ENCODE measurements around the gene MRPL24. TPM values are rescaled to one million over a fixed set of nuclear protein-coding genes. Genes with fewer than 3 reads are reported as not detected.

MRPL24 gene
- total RNA-seq, 2 donors from 2014 or later, result 58.8 to 67.0 TPM

- Mint-ChIP-seq H3K27ac (peak overlapping the region; percentile 88), H3K4me3 (peak overlapping the region; percentile 98), H3K4me1 (peaks cover 32% of the 10 kb centered on the region), H3K27me3 (no peaks in the 10 kb centered on the region), H3K9me3 (no peaks in the 10 kb centered on the region), H3K36me3 (ENCODE audit: low read depth) (peaks cover 94% of the 10 kb centered on the region)
- ATAC-seq (replicated peaks), result no peak
These were observed 1.9 kb upstream of the MRPL24 start for GRCh38 chr1:156742801-156743200.

DNA sequence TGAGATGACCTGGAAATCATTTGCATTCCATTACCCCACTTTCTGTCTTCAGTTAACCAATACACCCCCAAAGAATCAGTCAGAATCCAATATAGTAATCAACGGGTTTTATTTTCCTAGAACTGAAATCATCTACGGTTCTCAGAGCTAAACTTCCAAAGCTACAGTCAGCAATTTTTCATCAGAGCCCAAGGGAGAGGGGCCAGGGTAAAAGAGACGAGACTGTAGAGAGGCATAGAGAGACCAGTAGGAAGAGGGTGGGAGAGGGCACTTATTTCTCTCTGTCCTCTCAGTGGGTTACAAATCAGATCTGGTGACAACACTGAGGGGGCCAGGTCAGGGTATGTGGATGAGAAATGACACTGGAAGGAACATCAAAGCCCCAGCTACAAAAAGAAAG lies 1.1 kb upstream of the MRPL24 start:
- peak; percentile 23 for ATAC-seq (replicated peaks)
- Mint-ChIP-seq H3K4me3 (peak overlapping the region; percentile 98), H3K9me3 (no peaks in the 10 kb centered on the region), H3K4me1 (peaks cover 32% of the 10 kb centered on the region), H3K27me3 (no peaks in the 10 kb centered on the region), H3K27ac (peak overlapping the region; percentile 88), H3K36me3 (ENCODE audit: low read depth) (peaks cover 94% of the 10 kb centered on the region)

DNA sequence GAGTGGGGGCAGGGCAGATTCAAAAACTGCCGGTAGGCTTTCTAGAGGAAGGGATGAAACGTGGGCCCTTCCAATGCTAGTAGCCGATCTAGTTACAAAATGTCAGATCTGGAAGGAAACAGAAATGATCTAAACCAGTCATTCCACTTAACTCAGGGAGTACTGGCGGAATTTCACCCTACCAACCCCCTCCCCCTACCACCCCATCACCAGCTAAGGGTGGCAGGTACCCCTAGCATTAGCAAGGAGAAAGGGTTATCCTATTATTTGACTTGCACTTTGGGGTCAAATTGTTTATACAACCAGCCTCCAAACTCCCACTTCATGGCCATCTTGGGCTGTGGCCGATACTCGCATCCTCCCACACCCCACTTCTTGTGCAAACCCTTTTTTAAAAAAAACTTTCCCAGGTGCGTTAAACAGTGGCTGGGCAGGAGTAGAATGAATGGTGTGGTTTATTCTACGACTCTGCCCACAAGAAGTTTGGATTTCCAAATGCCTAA lies 644 bp upstream of the MRPL24 start:
- Mint-ChIP-seq H3K27me3 (no peaks in the 10 kb centered on the region), H3K9me3 (no peaks in the 10 kb centered on the region), H3K27ac (peak overlapping the region; percentile 88), H3K36me3 (ENCODE audit: low read depth) (peaks cover 92% of the 10 kb centered on the region), H3K4me3 (peak overlapping the region; percentile 98), H3K4me1 (peaks cover 32% of the 10 kb centered on the region)
- ATAC-seq (replicated peaks), result peak; percentile 43

- no peaks in the 10 kb centered on the region for H3K27me3 Mint-ChIP-seq
- H3K36me3 Mint-ChIP-seq (ENCODE audit: low read depth), result peaks cover 91% of the 10 kb centered on the region
- peak overlapping the region; percentile 88 for H3K27ac Mint-ChIP-seq
- peaks cover 22% of the 10 kb centered on the region for H3K4me1 Mint-ChIP-seq
- no peak for ATAC-seq (replicated peaks)
- H3K9me3 Mint-ChIP-seq, result no peaks in the 10 kb centered on the region
- peak overlapping the region; percentile 98 for H3K4me3 Mint-ChIP-seq
These were observed 599 bp downstream of the MRPL24 start for GRCh38 chr1:156740237-156740740.

- Mint-ChIP-seq H3K27me3 (no peaks in the 10 kb centered on the region), H3K27ac (peak overlapping the region; percentile 56), H3K4me1 (peaks cover 17% of the 10 kb centered on the region), H3K36me3 (ENCODE audit: low read depth) (peaks cover 81% of the 10 kb centered on the region), H3K9me3 (no peaks in the 10 kb centered on the region), H3K4me3 (peak overlapping the region; percentile 98)
- ATAC-seq (replicated peaks), result no peak
These were observed 2.0 kb downstream of the MRPL24 start for GRCh38 chr1:156738916-156739315.

DNA sequence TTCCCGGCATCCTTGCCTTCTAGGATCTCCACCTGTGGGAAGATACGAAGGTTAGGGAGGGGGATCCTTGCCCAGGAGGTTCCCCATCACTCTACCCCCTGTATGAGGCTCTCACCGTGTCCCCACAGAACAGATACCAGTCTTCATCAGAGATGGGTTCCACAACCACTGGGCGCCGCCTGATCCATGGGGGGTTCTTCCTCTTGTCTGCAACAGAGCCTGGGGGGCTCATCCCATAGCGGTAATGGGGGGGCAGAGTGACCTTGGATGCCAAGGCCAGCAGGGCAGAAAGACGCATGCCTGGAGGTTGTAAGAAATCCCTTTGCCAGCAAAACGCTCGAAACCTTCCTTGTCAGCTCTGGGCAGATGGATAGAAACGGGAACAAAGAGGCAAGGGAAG lies 2.5 kb downstream of the MRPL24 start:
- Mint-ChIP-seq H3K27me3 (no peaks in the 10 kb centered on the region), H3K36me3 (ENCODE audit: low read depth) (peaks cover 79% of the 10 kb centered on the region), H3K4me1 (peaks cover 14% of the 10 kb centered on the region), H3K27ac (peak overlapping the region; percentile 56), H3K9me3 (no peaks in the 10 kb centered on the region), H3K4me3 (peak overlapping the region; percentile 98)
- no peak for ATAC-seq (replicated peaks)

- Mint-ChIP-seq H3K4me1 (peaks cover 15% of the 10 kb centered on the region), H3K4me3 (no peak overlapping the region), H3K36me3 (ENCODE audit: low read depth) (peaks cover 49% of the 10 kb centered on the region), H3K27ac (no peak overlapping the region), H3K9me3 (no peaks in the 10 kb centered on the region), H3K27me3 (no peaks in the 10 kb centered on the region)
- ATAC-seq (replicated peaks), result no peak
These were observed 6.8 kb downstream of the MRPL24 start for GRCh38 chr1:156733989-156734584.

DNA sequence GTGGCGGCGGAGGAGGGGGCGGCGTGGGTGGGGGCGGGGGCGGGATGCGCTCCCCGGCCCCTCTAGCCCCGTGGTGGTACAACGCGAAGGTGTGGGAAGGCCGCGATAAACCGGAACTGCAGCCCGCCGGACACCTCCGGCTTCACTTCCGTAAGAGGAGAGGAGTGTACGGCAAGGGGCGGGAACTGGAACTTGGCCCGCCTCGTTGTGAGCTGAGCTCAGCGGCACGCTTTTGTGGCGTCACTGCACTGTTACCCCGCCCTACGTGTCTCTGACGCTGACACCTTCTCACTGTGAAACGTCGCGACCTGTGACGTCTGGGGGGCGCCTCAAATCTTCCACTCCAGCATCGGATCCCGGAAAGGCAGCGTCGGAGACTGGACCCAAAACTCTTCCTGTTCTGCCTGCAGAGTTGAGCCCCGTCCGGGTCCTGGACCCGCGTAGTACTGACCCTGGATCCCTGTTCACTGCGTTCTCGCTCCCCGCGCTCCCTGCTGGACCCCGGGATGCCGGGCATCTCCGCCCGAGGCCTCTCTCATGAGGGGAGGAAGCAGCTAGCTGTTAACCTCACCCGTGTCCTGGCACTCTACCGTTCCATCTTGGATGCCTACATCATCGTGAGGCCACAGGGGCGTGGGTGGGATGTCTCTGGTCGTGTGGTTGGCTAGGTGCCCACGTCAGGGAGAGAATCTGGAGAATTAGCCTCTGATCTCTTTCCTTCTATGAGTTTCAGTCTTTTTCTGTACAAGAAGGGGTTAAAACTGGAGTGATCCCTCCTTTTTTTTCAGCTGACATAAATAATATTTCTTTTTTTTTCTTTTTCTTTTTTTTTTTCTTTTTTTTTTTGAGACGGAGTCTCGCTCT lies 12.1 kb downstream of the MRPL24 start, which contains the start of gene ISG20L2:
ISG20L2 (minus strand) TSS at position 168 of the 864 bp plus-strand sequence. CDS start 1,114 bp downstream, outside the sequence.
- peaks cover 9% of the 10 kb centered on the region for H3K36me3 Mint-ChIP-seq (ENCODE audit: low read depth)
- no peak within 1 kb of the TSS for H3K4me3 Mint-ChIP-seq
- H3K9me3 Mint-ChIP-seq, result no peaks in the 10 kb centered on the region
- no peaks in the 10 kb centered on the region for H3K27me3 Mint-ChIP-seq
- ATAC-seq (replicated peaks), result peak; percentile 95
- peaks cover 22% of the 10 kb centered on the region for H3K4me1 Mint-ChIP-seq
- H3K27ac Mint-ChIP-seq, result no peak within 1 kb of the TSS

GRCh38 chr1:156727926-156728598 lies 12.8 kb downstream of the MRPL24 start, which contains the start of gene METTL25B:
Gene METTL25B (plus strand): TSS chr1:156728469. CDS start chr1:156729105, 636 bp downstream.
- Mint-ChIP-seq H3K4me3 (no peak within 1 kb of the TSS), H3K9me3 (no peaks in the 10 kb centered on the region), H3K36me3 (ENCODE audit: low read depth) (peaks cover 5% of the 10 kb centered on the region), H3K4me1 (peaks cover 27% of the 10 kb centered on the region), H3K27me3 (no peaks in the 10 kb centered on the region), H3K27ac (no peak within 1 kb of the TSS)
- peak; percentile 74 for ATAC-seq (replicated peaks)

- no peaks in the 10 kb centered on the region for H3K9me3 Mint-ChIP-seq
- H3K4me3 Mint-ChIP-seq, result no peak overlapping the region
- no peaks in the 10 kb centered on the region for H3K36me3 Mint-ChIP-seq (ENCODE audit: low read depth)
- no peaks in the 10 kb centered on the region for H3K27me3 Mint-ChIP-seq
- peaks cover 27% of the 10 kb centered on the region for H3K4me1 Mint-ChIP-seq
- ATAC-seq (replicated peaks), result no peak
- no peak overlapping the region for H3K27ac Mint-ChIP-seq
These were observed 13.4 kb downstream of the MRPL24 start for GRCh38 chr1:156727492-156727891.

GRCh38 chr1:156726549-156727226 lies 14.2 kb downstream of the MRPL24 start:
- Mint-ChIP-seq H3K27me3 (no peaks in the 10 kb centered on the region), H3K4me3 (no peak overlapping the region), H3K36me3 (ENCODE audit: low read depth) (no peaks in the 10 kb centered on the region), H3K9me3 (no peaks in the 10 kb centered on the region), H3K27ac (no peak overlapping the region), H3K4me1 (peaks cover 27% of the 10 kb centered on the region)
- no peak for ATAC-seq (replicated peaks)

DNA sequence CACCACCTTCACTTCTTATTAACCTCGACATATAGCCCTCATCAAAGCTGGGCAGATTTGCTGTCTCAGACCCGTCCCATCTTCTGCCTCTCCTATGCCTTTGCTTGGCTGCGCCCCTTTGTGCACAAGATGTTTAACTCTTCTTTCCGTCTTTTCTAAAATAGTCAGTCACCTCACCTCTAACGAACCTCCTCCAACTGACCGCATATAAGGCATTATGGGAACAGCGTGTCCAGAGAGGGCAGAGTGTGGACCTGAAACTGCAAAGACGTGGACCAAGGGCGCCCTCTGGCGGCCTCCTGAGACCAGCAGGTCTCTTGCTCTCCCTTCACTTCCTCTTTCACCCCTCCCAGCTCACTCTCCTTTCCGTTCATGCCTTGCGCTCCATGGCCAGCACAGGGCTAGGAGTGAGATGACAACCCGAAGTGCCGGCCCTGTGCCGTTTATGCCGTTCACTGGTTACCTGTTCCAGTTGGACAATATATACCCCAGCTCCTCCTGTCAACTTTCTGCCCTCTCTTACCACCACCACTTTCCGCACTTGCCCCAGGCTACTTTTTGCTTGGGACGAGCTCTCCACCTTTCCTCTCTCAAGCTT lies 15.1 kb downstream of the MRPL24 start:
- H3K9me3 Mint-ChIP-seq, result no peaks in the 10 kb centered on the region
- no peak overlapping the region for H3K27ac Mint-ChIP-seq

DNA sequence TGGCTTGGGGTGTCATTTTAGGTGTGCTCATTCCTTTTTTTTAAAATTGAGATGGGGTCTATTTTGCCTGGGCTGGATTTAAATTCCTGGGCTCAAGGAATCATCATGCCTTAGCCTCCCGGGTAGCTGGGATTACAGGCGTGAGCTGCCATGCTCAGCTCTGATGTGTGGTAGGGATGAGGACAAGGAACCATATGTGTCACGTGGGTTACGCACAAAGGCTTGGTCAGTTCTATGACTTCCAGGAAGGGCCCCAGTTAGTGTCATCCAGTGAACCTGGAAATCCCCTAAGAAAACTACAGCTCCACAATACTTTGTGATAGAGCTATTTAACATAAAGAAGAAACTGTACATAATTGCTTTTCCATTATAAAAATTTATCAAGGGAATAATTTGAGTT lies 19.4 kb downstream of the MRPL24 start:
- H3K36me3 Mint-ChIP-seq (ENCODE audit: low read depth), result peaks cover 8% of the 10 kb centered on the region
- peak; percentile 77 for ATAC-seq (replicated peaks)
- H3K4me1 Mint-ChIP-seq, result peaks cover 16% of the 10 kb centered on the region
- H3K27me3 Mint-ChIP-seq, result no peaks in the 10 kb centered on the region
- peak overlapping the region; percentile 41 for H3K4me3 Mint-ChIP-seq
- peak overlapping the region; percentile 81 for H3K27ac Mint-ChIP-seq
- no peaks in the 10 kb centered on the region for H3K9me3 Mint-ChIP-seq

More for the DNA sequence above, 15.1 kb downstream of the MRPL24 start:
- H3K27me3 Mint-ChIP-seq, result no peaks in the 10 kb centered on the region
- H3K36me3 Mint-ChIP-seq (ENCODE audit: low read depth), result no peaks in the 10 kb centered on the region
- peak; percentile 35 for ATAC-seq (replicated peaks)
- peaks cover 24% of the 10 kb centered on the region for H3K4me1 Mint-ChIP-seq
- no peak overlapping the region for H3K4me3 Mint-ChIP-seq

All from activated T-helper 17 cell treated with anti-CD3 and anti-CD28 coated beads, Interleukin-2, amount 50 U/mL, for 72 hours (primary cell).